Smooth muscle cell (in vitro differentiated cells): ENCODE data around the gene UAP1. TPM values are rescaled to one million over a fixed set of nuclear protein-coding genes. Genes with fewer than 3 reads are reported as not detected.

Experiments used
- DNase-seq: peaks from one replicate; lab custom pipeline; 2025; ENCODE audit not compliant: unreplicated experiment; lab: John Stamatoyannopoulos, UW
- H2AFZ ChIP-seq: fragments of 200-600 bp; sonication (generic); 2 replicates; pipeline ENCODE4 v1.6.0; 2016; ENCODE audit warnings: antibody characterized with exemption, low read depth, mild to moderate bottlenecking
- H3F3A ChIP-seq: fragments of 200-600 bp; sonication (generic); 2 replicates; pipeline ENCODE4 v1.6.0; 2017; ENCODE audit warnings: antibody characterized with exemption, low read depth
- H3K27ac ChIP-seq: fragments of 200-600 bp; sonication (generic); 2 replicates; pipeline ENCODE4 v1.5.1; 2016; ENCODE audit warnings: low read depth, mild to moderate bottlenecking
- H3K27me3 ChIP-seq: fragments of 200-600 bp; sonication (generic); 2 replicates; pipeline ENCODE4 v1.6.1; 2016; ENCODE audit warnings: low read depth, mild to moderate bottlenecking
- H3K36me3 ChIP-seq: fragments of 200-600 bp; sonication (generic); 2 replicates; pipeline ENCODE4 v1.5.1; 2016; ENCODE audit warnings: low read depth
- H3K4me1 ChIP-seq: fragments of 200-600 bp; sonication (generic); 2 replicates; pipeline ENCODE4 v1.5.1; 2016; ENCODE audit warnings: low read depth
- H3K4me2 ChIP-seq: fragments of 200-600 bp; sonication (generic); 2 replicates; pipeline ENCODE4 v1.6.0; 2016; ENCODE audit warnings: mild to moderate bottlenecking
- H3K4me3 ChIP-seq: fragments of 200-600 bp; sonication (generic); 2 replicates; pipeline ENCODE4 v1.5.1; 2016; ENCODE audit warnings: mild to moderate bottlenecking
- H3K79me2 ChIP-seq: fragments of 200-600 bp; sonication (generic); 2 replicates; pipeline ENCODE4 v1.6.0; 2016; ENCODE audit warnings: low read depth, mild to moderate bottlenecking
- H3K9ac ChIP-seq: fragments of 200-600 bp; sonication (generic); 2 replicates; pipeline ENCODE4 v1.6.0; 2016; ENCODE audit warnings: low read depth
- H3K9me3 ChIP-seq: fragments of 200-600 bp; sonication (generic); replicated peaks from 2 replicates; pipeline ENCODE4 v1.5.1; 2016; ENCODE audit warnings: low read depth
- H4K20me1 ChIP-seq: fragments of 200-600 bp; sonication (generic); 2 replicates; pipeline ENCODE4 v1.6.0; 2016; ENCODE audit warnings: low read depth
- WGBS: methylation state at CpG from one replicate; pipeline ENCODE4 v1.1.7; 2016; ENCODE audit warnings: low lambda C conversion rate; 5-methylcytosine and 5-hydroxymethylcytosine counted together
- polyA plus RNA-seq: library from polyadenylated mRNA; unstranded; fragments of >200 nt; fragmentation: Nextera tagmentation; extraction: Ambion mirVana; gene quantifications from 2 replicates; pipeline ENCODE4 v1.2.1, GENCODE V29; 2016
- total RNA-seq: library from RNA; depleted of rRNA; stranded (reverse); fragments of >200 nt; gene quantifications from 2 replicates; pipeline ENCODE4 v1.2.3, GENCODE V29; 2014
- TF ChIP-seq, protein P1 (sequence below): fragments of 200-600 bp; sonication (generic); IDR thresholded peaks from 2 replicates; pipeline ENCODE4 v1.5.1; 2017; ENCODE audit warnings: borderline replicate concordance, mild to moderate bottlenecking, antibody characterized with exemption; ENCODE audit not compliant: insufficient read depth, poor library complexity, severe bottlenecking

UAP1 gene
- total RNA-seq (83.8 and 92.4 TPM in 2 replicates), polyA plus RNA-seq (57.4 and 64.2 TPM in 2 replicates)

DNA sequence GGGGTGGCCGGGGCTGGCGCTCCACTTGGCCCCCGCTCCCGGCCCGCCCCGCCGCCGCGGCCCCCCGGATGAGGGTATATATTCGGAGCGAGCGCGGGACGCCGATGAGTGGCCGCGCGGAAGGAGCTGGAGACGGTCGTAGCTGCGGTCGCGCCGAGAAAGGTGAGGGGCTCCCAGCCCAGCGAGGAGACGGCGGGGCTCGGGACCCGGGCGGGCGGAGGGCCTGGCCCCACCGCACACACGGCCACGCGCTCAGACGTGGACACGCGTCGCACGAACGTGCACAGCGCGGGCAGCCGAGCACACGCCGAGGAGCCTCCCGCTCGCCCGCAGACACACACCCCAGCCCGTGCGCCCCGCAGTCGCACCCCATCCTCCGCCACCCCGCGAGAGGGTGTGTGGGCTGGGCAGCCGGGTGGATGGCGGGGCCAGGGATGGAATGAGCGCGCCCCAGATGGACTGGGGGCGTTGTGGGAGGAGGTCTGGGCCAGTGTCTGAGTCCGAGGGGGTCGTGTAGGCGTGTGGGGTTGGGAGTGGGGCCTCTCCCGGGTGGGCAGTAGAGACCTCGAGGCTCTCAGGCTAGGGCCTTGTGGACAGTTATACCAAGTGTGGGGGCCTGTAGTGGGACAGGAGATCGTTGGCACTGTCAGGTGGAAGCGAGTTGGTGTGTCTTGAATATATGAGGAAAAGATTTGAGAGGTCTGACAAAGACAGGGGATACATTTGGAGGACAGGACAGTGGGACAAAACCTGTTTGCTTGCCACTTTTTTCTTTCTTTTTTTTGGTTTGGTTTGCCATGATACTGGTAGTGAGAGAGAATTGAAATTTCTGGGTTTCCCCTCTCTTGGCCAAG is at the start of gene UAP1:
Gene UAP1 (plus strand): TSS at position 107 of the 854 bp plus-strand sequence. CDS start 4,347 bp downstream, outside the sequence.
- DNase-seq = peak; percentile 40
- Histone ChIP-seq H3K4me1 (peaks cover 14% of the 10 kb centered on the region), H2AFZ (no peak within 1 kb of the TSS), H3K9ac (peak within 1 kb of the TSS; percentile 84), H3K27ac (peak within 1 kb of the TSS; percentile 90), H3F3A (no peaks in the 10 kb centered on the region), H3K4me3 (peak within 1 kb of the TSS; percentile 92), H4K20me1 (peaks cover 49% of the 10 kb centered on the region), H3K9me3 (no peaks in the 10 kb centered on the region), H3K4me2 (peak within 1 kb of the TSS; percentile 88), H3K79me2 (peaks cover 45% of the 10 kb centered on the region), H3K27me3 (no peaks in the 10 kb centered on the region), H3K36me3 (no peaks in the 10 kb centered on the region)
- 1% methylated on average over 20 of the region's 69 CpGs for WGBS
- TF ChIP-seq, protein P1, sequence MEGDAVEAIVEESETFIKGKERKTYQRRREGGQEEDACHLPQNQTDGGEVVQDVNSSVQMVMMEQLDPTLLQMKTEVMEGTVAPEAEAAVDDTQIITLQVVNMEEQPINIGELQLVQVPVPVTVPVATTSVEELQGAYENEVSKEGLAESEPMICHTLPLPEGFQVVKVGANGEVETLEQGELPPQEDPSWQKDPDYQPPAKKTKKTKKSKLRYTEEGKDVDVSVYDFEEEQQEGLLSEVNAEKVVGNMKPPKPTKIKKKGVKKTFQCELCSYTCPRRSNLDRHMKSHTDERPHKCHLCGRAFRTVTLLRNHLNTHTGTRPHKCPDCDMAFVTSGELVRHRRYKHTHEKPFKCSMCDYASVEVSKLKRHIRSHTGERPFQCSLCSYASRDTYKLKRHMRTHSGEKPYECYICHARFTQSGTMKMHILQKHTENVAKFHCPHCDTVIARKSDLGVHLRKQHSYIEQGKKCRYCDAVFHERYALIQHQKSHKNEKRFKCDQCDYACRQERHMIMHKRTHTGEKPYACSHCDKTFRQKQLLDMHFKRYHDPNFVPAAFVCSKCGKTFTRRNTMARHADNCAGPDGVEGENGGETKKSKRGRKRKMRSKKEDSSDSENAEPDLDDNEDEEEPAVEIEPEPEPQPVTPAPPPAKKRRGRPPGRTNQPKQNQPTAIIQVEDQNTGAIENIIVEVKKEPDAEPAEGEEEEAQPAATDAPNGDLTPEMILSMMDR = no peak

GRCh38 chr1:162527314-162527713 is 34.2 kb upstream of the UAP1 start:
- Histone ChIP-seq H3K79me2 (no peaks in the 10 kb centered on the region), H4K20me1 (peaks cover 17% of the 10 kb centered on the region), H3K27me3 (no peaks in the 10 kb centered on the region), H3K27ac (no peak overlapping the region), H3K4me2 (no peak overlapping the region), H3K4me3 (no peak overlapping the region), H3K9me3 (no peaks in the 10 kb centered on the region), H3K9ac (no peak overlapping the region), H3F3A (no peaks in the 10 kb centered on the region), H3K36me3 (peaks cover 17% of the 10 kb centered on the region), H2AFZ (no peak overlapping the region), H3K4me1 (no peaks in the 10 kb centered on the region)
- TF ChIP-seq, protein P1 = no peak
- no peak for DNase-seq

DNA sequence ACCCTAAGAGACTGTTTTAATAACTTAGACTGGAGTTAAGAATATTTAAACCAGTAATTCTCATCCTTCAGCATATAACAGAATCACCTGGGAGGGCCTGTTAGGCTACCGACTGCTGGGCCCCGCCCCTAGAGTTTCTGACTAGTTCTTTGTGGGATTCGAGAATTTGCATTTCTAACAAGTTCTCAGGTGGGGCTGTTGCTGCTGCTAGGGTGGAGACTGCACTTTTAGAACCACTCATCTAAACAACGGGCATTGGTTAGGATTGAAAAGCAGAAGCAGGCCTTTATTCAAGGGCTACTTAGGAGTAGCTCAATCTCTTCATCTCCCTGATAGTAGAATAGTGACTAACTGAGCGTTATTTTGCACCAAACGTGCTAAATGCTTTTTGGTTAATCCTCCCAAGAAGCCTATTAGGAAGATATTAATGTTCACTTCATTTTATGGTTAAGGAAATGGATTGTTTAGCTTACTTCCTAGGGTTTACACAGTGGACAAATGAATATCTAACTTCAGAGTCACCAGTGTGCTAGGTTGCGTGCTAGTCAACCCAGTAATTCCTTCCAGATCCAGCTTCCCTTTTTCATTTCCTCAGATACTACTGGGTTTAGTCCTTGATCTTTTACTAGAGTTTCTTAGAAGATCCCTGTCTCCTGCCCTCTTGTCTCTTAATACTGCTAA is 31.1 kb upstream of the UAP1 start:
- DNase-seq = no peak
- H3K9me3 ChIP-seq = no peaks in the 10 kb centered on the region
- H3K27me3 ChIP-seq = no peaks in the 10 kb centered on the region
- TF ChIP-seq, protein P1 = no peak
- no peak overlapping the region for H3K9ac ChIP-seq
- no peak overlapping the region for H3K4me3 ChIP-seq
- H3K4me1 ChIP-seq = no peaks in the 10 kb centered on the region
- H3K27ac ChIP-seq = no peak overlapping the region
- no peak overlapping the region for H2AFZ ChIP-seq
- no peaks in the 10 kb centered on the region for H3K79me2 ChIP-seq
- H3K4me2 ChIP-seq = no peak overlapping the region
- no peaks in the 10 kb centered on the region for H3F3A ChIP-seq
- H3K36me3 ChIP-seq = no peaks in the 10 kb centered on the region
- 57% methylated on average over 7 of the region's 7 CpGs for WGBS
- peaks cover 17% of the 10 kb centered on the region for H4K20me1 ChIP-seq
